Left lobe of liver (tissue), 2 donors: ENCODE results near the gene ELF3. TPM values are rescaled to one million over a fixed set of nuclear protein-coding genes. Genes with fewer than 3 reads are reported as not detected.
"Not testable (repeated sequence)": the region's sequence is repeated elsewhere in the genome, so short reads cannot be mapped to it uniquely, and the experiment has no call there.

Experiments
- ATAC-seq: fragments of 200-7000 bp; cut with Tn5 transposase; one replicate; pipeline ENCODE4 v1.9.1; 2020; ENCODE audit warnings: mild to moderate bottlenecking, moderate library complexity
- DNase-seq: peaks from one replicate; pipeline ENCODE4 v3.0.0-alpha.2; 2020; ENCODE audit warnings: low spot score
- total RNA-seq: library from RNA; stranded (reverse); gene quantifications from one replicate; pipeline ENCODE4 v1.2.1, GENCODE V29; 2021
- donor health status: DM: no; HTN: no; CAD: no; lungs with moderate emphysema.
- donor health status: DM: no; HTN: yes; CAD: no.

Gene ELF3
- total RNA-seq, 1 donor from 2014 or later = 16.2 TPM

DNA sequence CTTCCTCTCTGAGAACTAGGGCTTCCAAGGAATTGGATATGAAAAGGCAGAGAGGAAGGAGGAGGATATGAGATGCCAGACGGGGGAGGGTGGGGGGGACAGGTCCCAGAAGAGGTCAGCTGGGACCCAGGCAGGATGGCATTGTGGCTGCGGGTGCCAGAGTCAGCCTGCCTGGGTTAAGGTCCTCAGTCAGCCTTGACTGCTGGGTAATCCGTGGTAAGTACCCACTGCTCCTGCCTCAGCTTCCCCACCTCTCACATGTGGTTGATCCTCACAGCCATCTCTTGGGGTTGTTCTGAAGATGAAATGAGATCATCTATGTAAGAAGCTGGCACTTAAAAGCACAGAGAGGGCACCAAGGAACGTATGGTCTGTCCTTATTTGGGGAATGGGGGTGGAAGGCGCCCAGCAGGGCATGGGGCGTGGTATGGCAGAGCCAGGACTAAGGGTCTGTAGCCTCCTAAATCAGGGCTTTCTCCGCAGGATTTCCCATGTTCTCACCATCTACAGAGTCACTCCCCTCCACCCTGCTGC lies 23.8 kb downstream of the ELF3 start:
- no peak for ATAC-seq
- DNase-seq = no peak

DNA sequence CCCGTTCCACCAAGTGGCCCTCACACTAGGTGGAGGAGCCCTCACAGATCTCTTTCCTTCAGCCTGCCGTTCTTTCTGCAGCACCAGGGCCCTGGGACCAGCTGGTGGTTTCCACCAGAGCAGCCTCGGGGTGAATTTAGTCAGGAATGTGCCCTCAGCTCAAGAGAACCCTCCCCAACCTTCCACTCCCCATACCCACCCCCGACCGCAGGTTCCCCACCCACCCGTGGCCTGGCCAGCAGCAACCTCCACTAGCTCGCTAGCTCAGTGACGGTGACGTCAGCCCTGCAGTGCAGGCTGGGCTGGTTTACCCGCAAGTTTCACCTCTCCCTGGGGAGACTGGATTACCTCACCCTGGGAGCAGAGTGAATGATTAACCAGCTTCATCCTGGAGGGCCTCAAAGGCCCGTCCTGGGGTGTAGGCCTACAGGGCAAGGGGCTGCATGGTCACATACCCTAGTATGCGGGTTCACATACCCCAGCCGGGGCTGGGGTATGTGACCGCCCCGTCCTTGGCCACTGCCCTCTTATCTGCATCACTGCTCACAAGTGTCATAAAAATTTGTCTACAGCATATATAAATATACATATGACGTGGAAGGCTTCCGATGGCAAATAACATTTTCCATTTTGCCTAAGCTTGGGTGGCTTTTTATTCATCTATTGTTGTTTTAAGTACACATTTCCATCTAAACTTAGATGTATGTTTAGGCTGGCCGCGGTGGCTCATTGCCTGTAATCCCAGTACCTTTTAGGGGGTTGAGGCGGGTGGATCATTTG lies 24.5 kb downstream of the ELF3 start:
- ATAC-seq (peak; percentile 97), DNase-seq (peak; percentile 93)

DNA sequence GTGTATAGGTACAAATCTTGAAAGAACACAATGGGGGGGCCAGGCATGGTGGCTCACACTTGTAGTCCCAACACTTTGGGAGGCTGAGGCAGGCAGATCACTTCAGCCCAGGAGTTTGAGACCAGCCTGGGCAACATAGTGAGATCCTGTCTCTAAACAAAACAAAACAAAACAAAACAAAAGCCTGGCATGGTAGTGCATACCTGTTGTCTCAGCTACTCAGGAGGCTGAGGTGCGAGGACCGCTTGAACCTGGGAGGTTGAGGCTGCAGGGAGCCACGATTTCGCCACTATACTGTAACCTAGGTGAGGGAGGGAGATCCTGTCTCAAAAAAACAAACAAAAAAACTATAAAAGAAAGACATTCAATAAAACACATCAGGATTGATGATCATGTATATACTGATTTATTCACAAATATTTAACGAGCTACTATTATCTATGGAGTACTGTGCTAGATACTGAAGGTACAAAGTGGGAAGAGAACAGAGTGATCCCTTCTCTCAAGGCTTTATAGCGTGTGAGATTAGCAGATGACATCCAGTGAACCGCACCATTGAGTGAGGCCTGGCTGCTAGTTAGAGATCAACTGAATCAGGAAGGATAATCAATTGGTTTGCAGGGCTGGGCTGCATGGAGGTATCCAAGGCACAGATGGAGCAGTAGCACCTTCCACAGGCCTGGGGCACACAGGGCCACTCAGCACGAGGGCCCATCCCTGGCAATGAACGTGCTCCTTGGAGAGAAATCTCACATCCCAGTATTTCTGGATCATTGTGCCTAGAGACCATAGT lies 26.4 kb downstream of the ELF3 start:
- DNase-seq (no peak), ATAC-seq (no peak)

DNA sequence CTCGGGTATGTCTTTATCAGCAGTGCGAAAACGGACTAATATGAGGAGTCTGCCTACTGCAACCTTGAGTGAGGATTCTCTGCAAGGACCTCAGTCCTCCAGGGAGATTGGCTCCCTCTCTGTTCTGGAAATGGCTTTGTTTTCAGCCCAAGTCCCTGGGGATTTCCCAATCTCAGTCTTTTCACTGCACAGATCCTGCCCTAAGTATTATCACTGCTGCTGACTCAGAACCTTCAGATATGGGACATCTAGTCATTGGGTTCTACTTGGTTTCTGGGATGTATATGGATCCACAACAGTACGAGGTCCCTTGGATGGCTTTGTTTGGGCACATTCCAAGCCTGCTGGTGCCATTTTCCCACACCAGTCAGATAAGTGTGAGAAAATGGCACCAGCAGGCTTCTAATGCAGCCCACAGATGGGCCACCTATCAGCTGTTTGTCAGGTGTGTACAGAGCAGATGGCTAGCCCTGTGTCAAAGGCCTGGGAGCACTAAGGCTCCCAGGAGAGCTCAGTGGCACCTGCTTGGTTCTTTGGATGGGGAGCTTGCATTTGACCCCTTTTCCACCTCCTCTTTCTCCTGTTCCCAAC lies 27.4 kb downstream of the ELF3 start:
- no peak for ATAC-seq
- DNase-seq = no peak

DNA sequence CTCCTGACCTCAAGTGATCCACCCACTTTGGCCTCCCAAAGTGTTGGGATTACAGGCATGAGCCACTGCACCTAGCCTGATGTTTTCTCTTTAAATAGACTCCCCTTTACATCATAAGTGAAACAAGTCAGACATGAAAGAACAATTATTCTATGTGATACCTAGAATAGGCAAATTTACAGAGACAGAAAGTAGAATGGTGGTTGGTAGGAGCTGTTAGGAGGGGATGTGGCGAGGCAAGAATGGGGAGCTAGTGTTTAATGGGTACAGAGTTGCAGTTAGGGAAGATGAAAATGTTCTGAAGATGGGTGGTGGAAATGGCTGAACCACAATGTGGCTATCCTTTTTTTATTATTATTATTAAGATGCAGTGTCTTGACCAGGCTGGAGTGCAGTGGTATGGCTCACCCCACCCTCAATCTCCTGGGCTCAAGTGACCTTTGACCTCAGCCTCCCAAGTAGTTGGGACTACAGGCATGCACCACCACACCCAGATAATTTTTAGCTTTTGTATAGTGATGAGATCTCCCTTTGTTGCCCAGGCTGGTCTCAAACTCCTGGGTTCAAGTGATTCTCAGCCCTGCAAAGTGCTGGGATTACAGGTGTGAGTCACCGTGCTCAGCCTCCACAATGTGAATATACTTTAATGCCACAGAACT lies 28.4 kb downstream of the ELF3 start:
- ATAC-seq (no peak), DNase-seq (no peak)

DNA sequence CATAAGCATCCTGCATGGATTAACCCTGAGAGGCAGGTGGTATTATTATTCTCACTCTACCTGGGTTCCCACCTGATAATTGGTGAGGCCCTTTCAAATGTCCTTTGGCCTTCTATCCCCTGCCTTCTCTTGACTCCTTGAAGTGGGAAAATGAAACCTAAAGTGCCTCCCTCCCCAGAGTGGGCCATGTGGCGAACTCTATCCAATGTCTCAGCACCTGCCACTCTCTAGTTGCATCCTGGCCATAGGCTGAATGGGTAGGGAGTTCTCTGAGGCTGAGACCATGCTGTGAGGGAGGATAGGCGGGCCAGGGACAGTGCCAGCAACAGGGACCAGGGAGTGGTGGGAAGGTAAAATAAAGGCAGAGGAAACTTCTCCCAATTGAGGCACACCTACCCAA lies 35.3 kb downstream of the ELF3 start:
- ATAC-seq = no peak
- DNase-seq = no peak

DNA sequence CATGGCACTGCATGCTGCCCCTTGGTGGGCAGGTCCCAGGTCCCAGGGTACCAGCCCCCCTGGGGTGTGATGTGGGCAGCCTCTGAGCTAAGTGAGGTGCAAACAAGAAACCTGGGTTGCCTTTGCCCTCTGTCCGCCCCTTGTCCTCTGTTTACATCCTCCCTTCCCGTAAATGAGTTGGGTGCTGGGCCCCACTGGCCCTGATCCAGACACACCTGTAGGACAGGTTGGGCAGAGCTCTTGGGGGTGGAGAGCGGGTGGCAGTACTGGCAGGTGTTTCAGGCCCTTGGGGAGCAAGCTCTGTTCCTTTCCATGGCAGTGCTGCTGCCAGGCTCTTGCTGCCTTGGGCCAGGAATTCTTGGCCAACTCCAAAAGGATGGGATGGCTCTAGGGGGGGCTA lies 35.8 kb downstream of the ELF3 start:
- peak; percentile 49 for ATAC-seq
- DNase-seq = peak; percentile 59

DNA sequence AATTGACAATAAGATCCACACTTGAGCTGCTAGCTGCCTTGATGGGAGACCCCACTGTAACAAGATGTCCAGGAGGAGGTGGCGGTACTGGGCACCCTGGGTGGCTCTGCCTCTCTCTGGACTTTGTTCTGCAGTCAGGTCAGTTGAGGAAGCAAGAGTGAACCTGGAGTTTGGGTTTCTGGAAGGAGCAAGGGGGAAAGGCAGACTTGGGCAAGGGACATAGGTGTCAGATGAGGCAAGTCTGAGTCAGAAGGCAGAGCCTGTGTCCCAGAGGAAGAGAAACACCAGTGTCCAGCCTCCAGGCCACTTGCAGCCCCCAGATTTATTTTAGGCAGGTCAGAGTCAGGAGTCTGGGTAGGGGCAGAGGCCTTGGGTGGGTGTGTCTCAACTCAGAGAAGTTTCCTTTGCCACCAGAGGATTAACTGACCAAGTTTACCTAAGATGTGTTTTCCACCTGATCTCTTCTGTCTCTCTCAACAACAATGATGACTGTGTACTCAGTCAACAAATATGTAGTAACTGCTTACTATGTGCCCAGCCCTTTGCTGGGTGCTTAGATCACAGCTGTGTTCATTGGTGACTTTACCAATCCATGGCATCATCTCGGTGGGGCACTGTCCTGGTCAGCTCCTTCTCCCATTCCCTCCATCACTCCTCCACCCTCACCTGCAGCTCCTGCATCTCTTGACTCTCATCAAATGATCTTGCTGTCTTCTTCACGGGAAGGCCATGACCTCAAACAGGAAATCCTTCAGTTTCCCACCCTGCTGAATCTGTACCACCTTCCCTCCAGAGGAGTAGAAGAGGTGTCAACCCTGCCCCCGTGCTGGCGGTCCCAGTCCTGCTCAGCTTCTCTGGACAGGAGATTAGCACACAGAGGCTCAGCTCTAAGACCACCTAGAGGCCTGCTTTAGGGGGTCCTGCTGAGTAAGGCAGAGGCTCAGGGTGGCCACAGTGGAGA lies 36.6 kb downstream of the ELF3 start:
- no peak for DNase-seq
- ATAC-seq = peak; percentile 18

DNA sequence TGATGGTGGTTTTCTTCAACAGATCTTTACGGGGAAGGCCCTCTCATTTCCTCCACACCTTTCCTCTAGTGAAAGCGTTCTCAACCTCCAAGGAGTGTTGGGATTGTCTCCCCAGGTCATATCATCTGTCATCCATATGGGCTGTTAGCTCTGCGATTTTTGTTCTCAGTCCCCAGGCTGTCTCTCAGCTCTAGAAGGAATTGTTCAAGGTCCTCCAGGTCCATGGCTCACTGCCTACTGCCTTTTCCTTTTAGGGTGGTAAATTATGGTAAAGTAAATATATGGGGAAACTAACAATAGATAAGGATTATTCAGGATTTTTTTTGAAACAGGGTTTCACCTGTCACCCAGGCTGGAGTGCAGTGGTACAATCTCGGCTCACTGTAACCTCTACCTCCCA lies 37.6 kb downstream of the ELF3 start:
- DNase-seq (no peak), ATAC-seq (no peak)

DNA sequence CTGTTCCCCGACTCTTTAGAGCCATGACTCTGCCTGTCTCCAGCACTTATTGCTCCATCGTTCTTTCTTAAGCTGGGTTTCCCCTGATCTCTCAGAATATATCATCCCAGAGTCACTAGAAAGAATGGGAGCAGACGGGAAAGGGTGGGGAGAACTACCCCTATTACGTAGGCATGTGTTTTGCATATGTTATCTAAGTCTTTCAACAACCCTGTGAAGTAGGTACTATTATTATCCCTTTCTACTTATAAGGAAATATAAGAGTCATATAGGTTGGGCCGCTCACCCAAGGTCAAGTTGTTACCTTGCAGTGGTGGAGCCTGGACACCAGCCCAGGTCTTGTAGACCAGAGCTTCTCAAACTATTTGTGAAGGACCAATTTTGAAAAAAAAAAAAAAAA lies 38.7 kb downstream of the ELF3 start:
- ATAC-seq (no peak), DNase-seq (no peak)

DNA sequence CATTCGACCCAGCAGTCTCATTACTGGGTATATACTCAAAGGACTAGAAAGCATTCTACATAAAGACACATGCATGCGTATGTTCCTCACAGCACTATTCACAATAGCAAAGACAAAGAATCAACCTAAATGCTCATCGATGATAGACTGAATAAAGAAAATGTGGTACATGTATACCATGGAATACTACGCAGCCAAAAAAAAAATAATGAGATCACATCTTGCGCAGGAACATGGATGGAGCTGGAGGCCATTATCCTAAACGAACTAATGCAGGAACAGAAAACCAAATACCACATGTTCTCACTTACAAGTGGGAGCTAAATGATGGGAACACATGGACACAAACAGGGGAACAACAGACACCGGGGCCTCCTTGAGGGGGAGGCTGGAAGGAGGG lies 43.7 kb downstream of the ELF3 start:
- ATAC-seq (no peak), DNase-seq (no peak)

DNA sequence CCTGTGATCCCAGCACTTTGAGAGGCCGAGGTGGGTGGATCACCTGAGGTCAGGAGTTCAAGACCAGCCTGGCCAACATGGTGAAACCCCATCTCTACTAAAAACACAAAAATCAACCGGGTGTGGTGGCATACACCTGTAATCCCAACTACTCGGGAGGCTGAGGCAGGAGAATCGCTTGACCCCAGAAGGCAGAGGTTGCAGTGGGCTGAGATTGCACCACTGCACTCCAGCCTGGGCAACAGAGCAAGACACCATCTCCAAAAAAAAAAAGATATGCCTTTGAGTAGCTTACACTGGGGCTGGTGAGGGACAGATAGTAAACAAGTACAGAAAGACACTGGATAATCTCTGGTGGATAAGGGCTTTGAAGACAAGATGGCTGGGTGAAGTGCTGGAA lies 44.3 kb downstream of the ELF3 start:
- not testable (repeated sequence) for DNase-seq, ATAC-seq

DNA sequence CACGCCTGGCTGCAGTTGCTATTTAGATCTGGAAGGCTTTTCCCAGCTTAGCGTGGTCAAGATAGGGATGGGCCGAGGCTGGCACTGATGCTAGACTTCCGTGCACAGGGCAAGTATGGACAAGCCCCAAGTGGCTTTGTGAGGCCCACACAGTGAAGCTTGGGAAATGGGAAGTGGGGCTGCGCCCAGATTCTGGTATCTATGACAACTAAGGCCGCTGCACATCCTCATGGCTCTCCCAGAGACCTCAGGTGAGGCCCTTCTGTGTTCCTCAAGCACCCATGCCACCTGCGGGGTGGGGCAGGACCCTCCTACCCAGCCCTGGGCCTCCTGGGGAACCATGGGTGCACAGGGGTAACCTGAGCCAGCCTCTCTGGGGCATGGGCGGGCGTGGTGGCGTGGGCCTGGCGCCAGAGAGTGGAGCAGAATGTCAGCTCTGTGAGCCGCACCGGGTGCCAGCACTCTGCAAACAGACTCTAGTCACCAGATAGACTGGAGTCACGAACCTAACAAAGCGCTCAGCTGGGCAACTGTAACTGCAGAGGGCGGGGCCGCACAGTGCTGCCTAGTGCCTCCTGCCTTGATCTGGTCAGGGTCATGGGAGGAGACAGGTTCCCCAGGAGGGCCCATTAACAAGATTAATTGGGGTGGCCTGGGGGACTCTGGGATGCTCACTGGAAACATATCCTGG lies 46.4 kb downstream of the ELF3 start:
- DNase-seq (peak; percentile 81), ATAC-seq (peak; percentile 98)

DNA sequence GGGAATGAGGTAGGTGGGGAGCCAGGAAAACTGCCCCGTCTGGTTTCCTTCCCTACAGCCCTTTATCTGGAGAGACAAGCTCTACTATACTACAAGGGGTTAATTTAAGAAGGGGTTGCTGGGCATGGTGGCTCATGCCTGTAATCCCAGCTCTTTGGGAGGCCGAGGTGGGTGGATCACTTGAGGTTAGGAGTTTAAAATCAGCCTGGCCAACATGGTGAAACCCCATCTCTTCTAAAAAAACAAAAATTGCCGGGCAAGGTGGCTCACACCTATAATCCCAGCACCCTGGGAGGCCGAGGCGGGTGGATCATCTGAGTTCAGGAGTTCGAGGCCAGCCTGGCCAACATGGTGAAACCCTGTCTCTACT lies 46.9 kb downstream of the ELF3 start:
- DNase-seq, ATAC-seq: not testable (repeated sequence)

DNA sequence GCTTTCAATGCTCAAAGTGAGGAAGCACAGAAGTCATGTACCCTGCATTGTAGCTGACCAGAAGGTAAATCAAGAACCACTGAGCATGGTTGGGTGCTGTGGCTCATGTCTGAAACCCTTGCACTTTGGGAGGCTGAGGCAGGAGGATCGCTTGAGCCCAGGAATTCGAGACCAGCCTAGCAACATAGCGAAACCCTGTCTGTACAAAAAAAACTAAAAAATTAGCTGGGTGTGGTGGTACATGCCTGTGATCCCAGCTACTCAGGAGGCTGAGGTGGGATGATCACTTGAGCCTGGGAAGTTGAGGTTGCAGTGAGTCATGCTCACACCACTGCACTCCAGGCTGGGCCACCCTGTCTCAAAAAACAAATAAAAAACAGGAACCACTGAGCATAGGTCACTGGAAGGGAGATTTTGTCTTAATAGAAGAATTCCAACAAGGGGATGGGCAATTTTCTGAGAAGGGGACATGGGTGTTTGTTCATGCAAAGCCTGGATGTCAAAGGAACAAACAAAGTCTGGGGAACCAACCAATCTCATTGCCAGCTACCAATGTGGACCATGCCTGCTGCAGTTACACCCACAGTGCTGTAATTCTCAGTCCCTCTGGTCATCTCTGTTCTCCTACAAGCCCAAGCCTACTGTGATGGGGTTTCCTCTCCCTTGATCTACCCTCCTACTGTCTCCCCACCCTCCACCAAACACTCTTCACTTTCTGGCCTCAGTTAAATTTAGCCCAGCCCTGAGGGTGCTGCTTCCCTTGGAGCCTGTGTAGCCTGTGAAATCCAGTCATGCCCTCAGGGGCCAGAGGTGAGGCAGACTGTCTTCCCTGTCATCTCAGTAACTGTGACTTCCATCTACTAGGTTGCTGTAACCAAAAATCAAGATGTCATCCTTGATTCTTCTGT lies 47.9 kb downstream of the ELF3 start:
- DNase-seq (no peak), ATAC-seq (no peak)

DNA sequence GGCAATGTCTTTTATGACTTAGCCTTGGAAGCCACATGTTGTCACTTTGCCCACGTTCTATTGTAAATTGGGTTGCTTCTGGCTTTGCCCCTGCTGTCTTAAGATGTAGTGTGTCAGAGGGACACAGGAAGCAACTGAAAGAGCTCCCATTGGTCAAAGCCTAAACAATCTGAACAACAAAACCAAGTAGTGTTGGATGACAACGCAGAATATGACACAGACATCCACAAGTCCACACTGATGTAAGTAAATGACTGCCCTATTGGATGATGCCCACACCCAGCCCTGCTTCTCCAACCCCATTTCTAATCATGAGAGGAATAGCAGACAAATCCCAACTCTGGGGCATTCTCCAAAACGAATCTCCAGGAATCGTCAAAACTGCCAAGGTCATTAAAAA lies 50.7 kb downstream of the ELF3 start:
- ATAC-seq (no peak), DNase-seq (no peak)

DNA sequence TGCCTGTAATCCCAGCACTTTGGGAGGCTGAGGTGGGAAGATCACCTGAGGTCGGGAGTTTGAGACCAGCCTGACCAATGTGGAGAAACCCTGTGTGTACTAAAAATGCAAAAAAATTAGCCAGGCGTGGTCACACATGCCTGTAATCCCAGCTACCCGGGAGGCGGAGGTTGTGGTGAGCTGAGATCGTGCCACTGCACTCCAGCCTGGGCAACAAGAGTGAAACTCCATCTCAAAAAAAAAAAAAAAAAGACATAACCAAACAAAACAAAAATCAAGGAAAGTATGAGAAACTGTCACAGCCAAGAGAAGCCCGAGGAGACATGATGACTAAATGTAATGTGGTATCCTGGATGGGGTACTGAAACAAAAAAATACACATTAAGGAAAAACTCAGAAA lies 51.4 kb downstream of the ELF3 start:
- DNase-seq, ATAC-seq: not testable (repeated sequence)

DNA sequence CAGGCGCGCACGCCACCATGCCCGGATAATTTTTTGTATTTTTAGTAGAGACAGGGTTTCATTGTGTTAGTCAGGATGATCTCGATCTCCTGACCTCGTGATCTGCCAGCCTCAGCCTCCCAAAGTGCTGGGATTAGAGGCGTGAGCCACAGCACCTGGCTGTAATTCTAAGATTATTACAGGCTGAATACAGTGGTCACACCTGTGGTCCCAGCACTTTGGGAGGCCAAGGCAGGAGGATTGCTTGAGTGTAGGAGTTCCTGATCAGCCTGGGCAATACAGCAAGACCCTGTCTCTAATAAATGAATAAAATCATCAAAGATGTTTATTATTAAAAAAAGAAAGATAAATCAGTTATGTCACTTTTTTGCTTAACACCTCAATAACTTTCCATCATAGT lies 52.2 kb downstream of the ELF3 start:
- ATAC-seq, DNase-seq: not testable (repeated sequence)
